GM23338 (cell line): Measurements from ENCODE around the gene TMEM223. TPM values are rescaled to one million over a fixed set of nuclear protein-coding genes. Genes with fewer than 3 reads are reported as not detected.

ENCODE experiments used
- ATAC-seq: fragments of 200-7000 bp; cut with Tn5 transposase; 3 replicates; pipeline ENCODE4 v1.9.1; 2020
- DNase-seq: peaks from one replicate; pipeline ENCODE4 v3.0.0-alpha.2; 2015; ENCODE audit warnings: low spot score
- H2AFZ ChIP-seq: fragments of 200-600 bp; sonication (generic); 2 replicates; pipeline ENCODE4 v1.8.0; 2016; ENCODE audit warnings: antibody characterized with exemption, mild to moderate bottlenecking, moderate library complexity
- H3F3A ChIP-seq: fragments of 200-600 bp; sonication (generic); replicated peaks from 2 replicates; pipeline ENCODE4 v1.8.0; 2017; ENCODE audit warnings: antibody characterized with exemption, mixed run types, low read depth
- H3K27ac ChIP-seq: fragments of 200-600 bp; sonication (generic); 2 replicates; pipeline ENCODE4 v1.6.1; 2016; ENCODE audit warnings: low read depth
- H3K27me3 ChIP-seq: fragments of 200-600 bp; sonication (generic); 2 replicates; pipeline ENCODE4 v1.8.0; 2016; ENCODE audit warnings: mild to moderate bottlenecking, mixed run types, moderate library complexity; ENCODE audit not compliant: insufficient read depth
- H3K36me3 ChIP-seq: fragments of 200-600 bp; sonication (generic); 2 replicates; pipeline ENCODE4 v1.8.0; 2016; ENCODE audit warnings: mild to moderate bottlenecking; ENCODE audit not compliant: insufficient read depth
- H3K4me1 ChIP-seq: fragments of 200-600 bp; sonication (generic); 2 replicates; pipeline ENCODE4 v1.8.0; 2016; ENCODE audit warnings: mild to moderate bottlenecking, moderate library complexity; ENCODE audit not compliant: insufficient read depth
- H3K4me2 ChIP-seq: fragments of 200-600 bp; sonication (generic); 2 replicates; pipeline ENCODE4 v1.7.1; 2017; ENCODE audit warnings: mixed run types
- H3K4me3 ChIP-seq: fragments of 200-600 bp; sonication (generic); 2 replicates; pipeline ENCODE4 v1.6.1; 2016; ENCODE audit warnings: mixed run types
- H3K79me2 ChIP-seq: fragments of 200-600 bp; sonication (generic); replicated peaks from 2 replicates; pipeline ENCODE4 v1.8.0; 2017; ENCODE audit warnings: mild to moderate bottlenecking; ENCODE audit not compliant: insufficient read depth
- H3K9me2 ChIP-seq: fragments of 200-600 bp; sonication (generic); 2 replicates; pipeline ENCODE4 v1.8.0; 2017; ENCODE audit not compliant: insufficient read depth
- H4K20me1 ChIP-seq: fragments of 200-600 bp; sonication (generic); replicated peaks from 2 replicates; pipeline ENCODE4 v1.8.0; 2017; ENCODE audit warnings: mild to moderate bottlenecking; ENCODE audit not compliant: insufficient read depth
- H3K27ac Mint-ChIP-seq: 2 replicates; pipeline ENCODE4 v1.8.0; 2020; ENCODE audit warnings: inconsistent platforms, mild to moderate bottlenecking, moderate library complexity, mixed read lengths
- H3K27me3 Mint-ChIP-seq: 3 replicates; pipeline ENCODE4 v1.8.0; 2022; ENCODE audit warnings: low read depth, mild to moderate bottlenecking, moderate library complexity, mixed read lengths, inconsistent platforms; ENCODE audit not compliant: insufficient read depth, poor library complexity
- H3K36me3 Mint-ChIP-seq: 3 replicates; pipeline ENCODE4 v1.8.0; 2021; ENCODE audit warnings: low read depth, mild to moderate bottlenecking, inconsistent platforms, moderate library complexity, mixed read lengths
- H3K4me1 Mint-ChIP-seq: 3 replicates; pipeline ENCODE4 v1.8.0; 2020; ENCODE audit warnings: mild to moderate bottlenecking, inconsistent platforms, mixed read lengths
- H3K4me3 Mint-ChIP-seq: 3 replicates; pipeline ENCODE4 v1.8.0; 2021; ENCODE audit warnings: moderate library complexity, mild to moderate bottlenecking, inconsistent platforms, mixed read lengths
- H3K9me3 Mint-ChIP-seq: 3 replicates; pipeline ENCODE4 v1.8.0; 2020; ENCODE audit warnings: moderate library complexity, mild to moderate bottlenecking, inconsistent platforms, mixed read lengths
- JUNB ChIP-seq: IDR thresholded peaks from one replicate; pipeline ENCODE4 v1.6.1; 2016; ENCODE audit warnings: antibody characterized with exemption; ENCODE audit not compliant: unreplicated experiment
- NANOG ChIP-seq: IDR thresholded peaks from 2 replicates; pipeline ENCODE4 v1.6.1; 2016; ENCODE audit warnings: antibody characterized with exemption, borderline replicate concordance
- STAT1 ChIP-seq: IDR thresholded peaks from one replicate; pipeline ENCODE4 v1.6.1; 2016; ENCODE audit warnings: antibody characterized with exemption; ENCODE audit not compliant: unreplicated experiment
- ZNF114 ChIP-seq: fragments of 250-450 bp; sonication (Bioruptor Pico); IDR thresholded peaks from 2 replicates; pipeline ENCODE4 v1.5.0; 2020; ENCODE audit warnings: mild to moderate bottlenecking, moderate library complexity
- polyA plus RNA-seq: library from polyadenylated mRNA; unstranded; fragments of >200 nt; fragmentation: Nextera tagmentation; extraction: Ambion mirVana; gene quantifications from 2 replicates; pipeline ENCODE4 v1.2.1, GENCODE V29; 2016
- total RNA-seq: library from RNA; depleted of rRNA; stranded (reverse); fragments of >200 nt; shearing (Covaris generic); gene quantifications from 2 replicates; pipeline ENCODE4 v1.2.3, GENCODE V29; 2014
- TF ChIP-seq, protein P1 (sequence below): IDR thresholded peaks from 2 replicates; pipeline ENCODE4 v1.6.1; 2016; ENCODE audit warnings: antibody characterized with exemption
- TF ChIP-seq, protein P2 (sequence below): IDR thresholded peaks from one replicate; pipeline ENCODE4 v1.6.1; 2018; ENCODE audit warnings: antibody characterized with exemption; ENCODE audit not compliant: unreplicated experiment
- TF ChIP-seq, protein P3 (sequence below): fragments of 250-450 bp; sonication (Bioruptor Pico); IDR thresholded peaks from 2 replicates; pipeline ENCODE4 v1.5.0; 2020; ENCODE audit warnings: mild to moderate bottlenecking, moderate library complexity

TMEM223 gene
- total and polyA plus RNA-seq, 2 experiments from 2014 or later, result 46.1 to 59.6 TPM

DNA sequence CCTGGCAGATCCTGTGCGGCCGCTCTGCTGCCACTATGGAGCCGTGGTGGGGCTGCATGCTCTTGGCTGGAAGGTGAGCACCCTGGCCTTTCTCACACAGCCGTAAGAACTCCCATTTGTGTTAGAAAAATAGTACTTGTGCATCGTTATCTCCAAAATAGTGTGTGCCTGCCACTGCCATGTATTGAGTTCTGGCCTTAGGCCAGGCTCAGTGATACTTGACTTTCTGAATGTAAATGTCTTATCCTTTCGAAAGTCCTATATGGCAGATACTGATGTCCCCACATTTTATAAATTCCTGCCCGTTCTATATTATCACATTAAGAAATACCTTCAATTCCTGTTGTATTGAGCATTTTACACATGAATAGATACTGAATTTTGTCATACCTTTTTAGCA lies 9.1 kb downstream of the TMEM223 start:
- Histone ChIP-seq H3F3A (peaks cover 13% of the 10 kb centered on the region), H3K4me3 (no peak overlapping the region), H3K9me2 (no peaks in the 10 kb centered on the region), H4K20me1 (no peaks in the 10 kb centered on the region), H3K27ac (no peak overlapping the region), H3K79me2 (peaks cover 2% of the 10 kb centered on the region; the same call in 1 of the 2 replicates), H3K36me3 (peaks cover 3% of the 10 kb centered on the region; the same call in 1 of the 2 replicates), H2AFZ (no peak overlapping the region), H3K4me2 (no peak overlapping the region), H3K27me3 (no peaks in the 10 kb centered on the region), H3K4me1 (no peaks in the 10 kb centered on the region)
- Mint-ChIP-seq H3K27ac (no peak overlapping the region), H3K27me3 (peaks cover 9% of the 10 kb centered on the region), H3K4me3 (no peak overlapping the region), H3K36me3 (peaks cover 61% of the 10 kb centered on the region), H3K4me1 (peaks cover 3% of the 10 kb centered on the region; the same call in 1 of the 3 replicates), H3K9me3 (no peaks in the 10 kb centered on the region)
- no peak for DNase-seq
- ATAC-seq, result no peak
- TF ChIP-seq, protein P1, sequence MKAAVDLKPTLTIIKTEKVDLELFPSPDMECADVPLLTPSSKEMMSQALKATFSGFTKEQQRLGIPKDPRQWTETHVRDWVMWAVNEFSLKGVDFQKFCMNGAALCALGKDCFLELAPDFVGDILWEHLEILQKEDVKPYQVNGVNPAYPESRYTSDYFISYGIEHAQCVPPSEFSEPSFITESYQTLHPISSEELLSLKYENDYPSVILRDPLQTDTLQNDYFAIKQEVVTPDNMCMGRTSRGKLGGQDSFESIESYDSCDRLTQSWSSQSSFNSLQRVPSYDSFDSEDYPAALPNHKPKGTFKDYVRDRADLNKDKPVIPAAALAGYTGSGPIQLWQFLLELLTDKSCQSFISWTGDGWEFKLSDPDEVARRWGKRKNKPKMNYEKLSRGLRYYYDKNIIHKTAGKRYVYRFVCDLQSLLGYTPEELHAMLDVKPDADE, result no peak
- TF ChIP-seq, protein P2, sequence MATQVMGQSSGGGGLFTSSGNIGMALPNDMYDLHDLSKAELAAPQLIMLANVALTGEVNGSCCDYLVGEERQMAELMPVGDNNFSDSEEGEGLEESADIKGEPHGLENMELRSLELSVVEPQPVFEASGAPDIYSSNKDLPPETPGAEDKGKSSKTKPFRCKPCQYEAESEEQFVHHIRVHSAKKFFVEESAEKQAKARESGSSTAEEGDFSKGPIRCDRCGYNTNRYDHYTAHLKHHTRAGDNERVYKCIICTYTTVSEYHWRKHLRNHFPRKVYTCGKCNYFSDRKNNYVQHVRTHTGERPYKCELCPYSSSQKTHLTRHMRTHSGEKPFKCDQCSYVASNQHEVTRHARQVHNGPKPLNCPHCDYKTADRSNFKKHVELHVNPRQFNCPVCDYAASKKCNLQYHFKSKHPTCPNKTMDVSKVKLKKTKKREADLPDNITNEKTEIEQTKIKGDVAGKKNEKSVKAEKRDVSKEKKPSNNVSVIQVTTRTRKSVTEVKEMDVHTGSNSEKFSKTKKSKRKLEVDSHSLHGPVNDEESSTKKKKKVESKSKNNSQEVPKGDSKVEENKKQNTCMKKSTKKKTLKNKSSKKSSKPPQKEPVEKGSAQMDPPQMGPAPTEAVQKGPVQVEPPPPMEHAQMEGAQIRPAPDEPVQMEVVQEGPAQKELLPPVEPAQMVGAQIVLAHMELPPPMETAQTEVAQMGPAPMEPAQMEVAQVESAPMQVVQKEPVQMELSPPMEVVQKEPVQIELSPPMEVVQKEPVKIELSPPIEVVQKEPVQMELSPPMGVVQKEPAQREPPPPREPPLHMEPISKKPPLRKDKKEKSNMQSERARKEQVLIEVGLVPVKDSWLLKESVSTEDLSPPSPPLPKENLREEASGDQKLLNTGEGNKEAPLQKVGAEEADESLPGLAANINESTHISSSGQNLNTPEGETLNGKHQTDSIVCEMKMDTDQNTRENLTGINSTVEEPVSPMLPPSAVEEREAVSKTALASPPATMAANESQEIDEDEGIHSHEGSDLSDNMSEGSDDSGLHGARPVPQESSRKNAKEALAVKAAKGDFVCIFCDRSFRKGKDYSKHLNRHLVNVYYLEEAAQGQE, result no peak

DNA sequence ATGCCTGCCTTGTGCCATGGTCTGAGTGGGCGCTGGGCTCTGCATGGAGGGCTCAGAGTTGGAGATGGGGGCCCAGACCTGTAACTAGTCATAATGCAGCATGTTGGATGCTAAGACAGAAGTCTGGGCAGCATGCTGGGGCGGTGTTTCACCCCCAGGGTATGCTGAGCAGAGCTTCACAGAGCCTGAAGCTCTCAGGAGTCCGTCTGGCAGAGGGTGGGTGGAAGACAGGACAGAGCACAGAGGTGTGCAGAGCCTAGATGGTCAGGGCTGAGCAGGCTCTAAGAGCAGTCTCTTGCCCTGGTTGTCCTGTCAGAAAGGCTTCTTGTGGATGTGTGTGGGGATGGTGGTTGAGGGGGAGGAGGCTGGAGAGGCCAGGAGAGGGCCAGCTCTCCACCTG lies 13.4 kb downstream of the TMEM223 start:
- Histone ChIP-seq H4K20me1 (peaks cover 3% of the 10 kb centered on the region; the same call in 1 of the 2 replicates), H3F3A (0 out of 2 replicates have a peak, but pooled peaks cover 3% of the 10 kb centered on the region), H3K4me3 (no peak overlapping the region), H3K27me3 (no peaks in the 10 kb centered on the region), H3K4me1 (no peaks in the 10 kb centered on the region), H3K9me2 (no peaks in the 10 kb centered on the region), H3K79me2 (peaks cover 13% of the 10 kb centered on the region), H2AFZ (no peak overlapping the region), H3K36me3 (peaks cover 21% of the 10 kb centered on the region; the same call in 1 of the 2 replicates), H3K4me2 (no peak overlapping the region), H3K27ac (no peak overlapping the region)
- DNase-seq (no peak), ATAC-seq (no peak)
- Mint-ChIP-seq H3K27ac (no peak overlapping the region), H3K9me3 (no peaks in the 10 kb centered on the region), H3K27me3 (peaks cover 6% of the 10 kb centered on the region), H3K4me1 (no peaks in the 10 kb centered on the region), H3K4me3 (no peak overlapping the region), H3K36me3 (peaks cover 72% of the 10 kb centered on the region)
- TF ChIP-seq ZNF114 (CRISPR knock-in tag), result no peak
- no peak for TF ChIP-seq NANOG
- TF ChIP-seq, protein P1, result no peak
- TF ChIP-seq JUNB, result no peak
- no peak for TF ChIP-seq STAT1
- TF ChIP-seq, protein P3, sequence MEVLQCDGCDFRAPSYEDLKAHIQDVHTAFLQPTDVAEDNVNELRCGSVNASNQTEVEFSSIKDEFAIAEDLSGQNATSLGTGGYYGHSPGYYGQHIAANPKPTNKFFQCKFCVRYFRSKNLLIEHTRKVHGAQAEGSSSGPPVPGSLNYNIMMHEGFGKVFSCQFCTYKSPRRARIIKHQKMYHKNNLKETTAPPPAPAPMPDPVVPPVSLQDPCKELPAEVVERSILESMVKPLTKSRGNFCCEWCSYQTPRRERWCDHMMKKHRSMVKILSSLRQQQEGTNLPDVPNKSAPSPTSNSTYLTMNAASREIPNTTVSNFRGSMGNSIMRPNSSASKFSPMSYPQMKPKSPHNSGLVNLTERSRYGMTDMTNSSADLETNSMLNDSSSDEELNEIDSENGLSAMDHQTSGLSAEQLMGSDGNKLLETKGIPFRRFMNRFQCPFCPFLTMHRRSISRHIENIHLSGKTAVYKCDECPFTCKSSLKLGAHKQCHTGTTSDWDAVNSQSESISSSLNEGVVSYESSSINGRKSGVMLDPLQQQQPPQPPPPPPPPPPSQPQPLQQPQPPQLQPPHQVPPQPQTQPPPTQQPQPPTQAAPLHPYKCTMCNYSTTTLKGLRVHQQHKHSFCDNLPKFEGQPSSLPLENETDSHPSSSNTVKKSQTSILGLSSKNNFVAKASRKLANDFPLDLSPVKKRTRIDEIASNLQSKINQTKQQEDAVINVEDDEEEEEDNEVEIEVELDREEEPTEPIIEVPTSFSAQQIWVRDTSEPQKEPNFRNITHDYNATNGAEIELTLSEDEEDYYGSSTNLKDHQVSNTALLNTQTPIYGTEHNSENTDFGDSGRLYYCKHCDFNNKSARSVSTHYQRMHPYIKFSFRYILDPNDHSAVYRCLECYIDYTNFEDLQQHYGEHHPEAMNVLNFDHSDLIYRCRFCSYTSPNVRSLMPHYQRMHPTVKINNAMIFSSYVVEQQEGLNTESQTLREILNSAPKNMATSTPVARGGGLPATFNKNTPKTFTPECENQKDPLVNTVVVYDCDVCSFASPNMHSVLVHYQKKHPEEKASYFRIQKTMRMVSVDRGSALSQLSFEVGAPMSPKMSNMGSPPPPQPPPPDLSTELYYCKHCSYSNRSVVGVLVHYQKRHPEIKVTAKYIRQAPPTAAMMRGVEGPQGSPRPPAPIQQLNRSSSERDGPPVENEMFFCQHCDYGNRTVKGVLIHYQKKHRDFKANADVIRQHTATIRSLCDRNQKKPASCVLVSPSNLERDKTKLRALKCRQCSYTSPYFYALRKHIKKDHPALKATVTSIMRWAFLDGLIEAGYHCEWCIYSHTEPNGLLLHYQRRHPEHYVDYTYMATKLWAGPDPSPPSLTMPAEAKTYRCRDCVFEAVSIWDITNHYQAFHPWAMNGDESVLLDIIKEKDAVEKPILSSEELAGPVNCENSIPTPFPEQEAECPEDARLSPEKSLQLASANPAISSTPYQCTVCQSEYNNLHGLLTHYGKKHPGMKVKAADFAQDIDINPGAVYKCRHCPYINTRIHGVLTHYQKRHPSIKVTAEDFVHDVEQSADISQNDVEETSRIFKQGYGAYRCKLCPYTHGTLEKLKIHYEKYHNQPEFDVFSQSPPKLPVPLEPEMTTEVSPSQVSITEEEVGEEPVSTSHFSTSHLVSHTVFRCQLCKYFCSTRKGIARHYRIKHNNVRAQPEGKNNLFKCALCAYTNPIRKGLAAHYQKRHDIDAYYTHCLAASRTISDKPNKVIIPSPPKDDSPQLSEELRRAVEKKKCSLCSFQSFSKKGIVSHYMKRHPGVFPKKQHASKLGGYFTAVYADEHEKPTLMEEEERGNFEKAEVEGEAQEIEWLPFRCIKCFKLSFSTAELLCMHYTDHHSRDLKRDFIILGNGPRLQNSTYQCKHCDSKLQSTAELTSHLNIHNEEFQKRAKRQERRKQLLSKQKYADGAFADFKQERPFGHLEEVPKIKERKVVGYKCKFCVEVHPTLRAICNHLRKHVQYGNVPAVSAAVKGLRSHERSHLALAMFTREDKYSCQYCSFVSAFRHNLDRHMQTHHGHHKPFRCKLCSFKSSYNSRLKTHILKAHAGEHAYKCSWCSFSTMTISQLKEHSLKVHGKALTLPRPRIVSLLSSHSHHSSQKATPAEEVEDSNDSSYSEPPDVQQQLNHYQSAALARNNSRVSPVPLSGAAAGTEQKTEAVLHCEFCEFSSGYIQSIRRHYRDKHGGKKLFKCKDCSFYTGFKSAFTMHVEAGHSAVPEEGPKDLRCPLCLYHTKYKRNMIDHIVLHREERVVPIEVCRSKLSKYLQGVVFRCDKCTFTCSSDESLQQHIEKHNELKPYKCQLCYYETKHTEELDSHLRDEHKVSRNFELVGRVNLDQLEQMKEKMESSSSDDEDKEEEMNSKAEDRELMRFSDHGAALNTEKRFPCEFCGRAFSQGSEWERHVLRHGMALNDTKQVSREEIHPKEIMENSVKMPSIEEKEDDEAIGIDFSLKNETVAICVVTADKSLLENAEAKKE (CRISPR knock-in tag), result no peak
